DMS53 treated with DMSO at 0.1 percent for 48 hours (cell line): Measurements from ENCODE around the gene IL12B.

Source experiments
- DNase-seq: peaks from one replicate; lab custom pipeline; 2025; ENCODE audit not compliant: unreplicated experiment; lab: John Stamatoyannopoulos, UW

The IL12B gene

GRCh38 chr5:159333545-159333925, 3.2 kb upstream of the IL12B start:
- no peak for DNase-seq

DNA sequence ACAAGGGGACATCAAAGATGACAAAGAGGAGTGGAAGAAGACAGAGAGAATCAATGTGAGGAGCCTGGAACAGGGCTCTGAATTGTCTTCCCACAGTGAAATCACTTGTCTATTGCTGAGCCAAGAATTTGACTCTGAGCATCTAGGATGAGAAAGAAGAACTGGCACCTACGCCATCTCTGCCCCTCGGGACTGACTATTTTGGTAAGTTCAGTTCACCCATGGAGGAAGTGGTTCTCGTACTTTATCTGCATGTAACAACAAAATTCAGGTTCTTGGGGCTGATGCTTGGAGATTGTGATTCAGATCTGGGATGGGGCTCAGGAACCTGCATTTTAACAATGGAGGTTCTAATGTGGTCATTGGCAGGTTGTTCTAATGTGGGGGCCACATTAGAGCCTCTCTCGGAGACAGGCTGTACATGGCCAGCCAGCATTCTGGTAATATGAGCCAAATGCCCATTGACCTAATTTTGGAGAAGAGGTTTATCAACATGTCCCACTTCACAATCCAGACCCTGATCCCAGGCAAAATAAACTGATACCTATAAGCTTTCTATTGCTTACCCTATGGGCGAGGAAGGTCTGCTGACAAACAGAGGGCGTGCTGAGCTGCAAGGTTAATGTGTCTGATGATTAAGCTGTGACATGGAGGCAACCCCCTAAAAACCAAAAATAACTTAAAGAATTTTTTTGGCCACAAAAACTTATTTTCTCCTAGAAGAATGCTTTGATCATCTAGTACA, 2.7 kb upstream of the IL12B start:
- no peak for DNase-seq

DNA sequence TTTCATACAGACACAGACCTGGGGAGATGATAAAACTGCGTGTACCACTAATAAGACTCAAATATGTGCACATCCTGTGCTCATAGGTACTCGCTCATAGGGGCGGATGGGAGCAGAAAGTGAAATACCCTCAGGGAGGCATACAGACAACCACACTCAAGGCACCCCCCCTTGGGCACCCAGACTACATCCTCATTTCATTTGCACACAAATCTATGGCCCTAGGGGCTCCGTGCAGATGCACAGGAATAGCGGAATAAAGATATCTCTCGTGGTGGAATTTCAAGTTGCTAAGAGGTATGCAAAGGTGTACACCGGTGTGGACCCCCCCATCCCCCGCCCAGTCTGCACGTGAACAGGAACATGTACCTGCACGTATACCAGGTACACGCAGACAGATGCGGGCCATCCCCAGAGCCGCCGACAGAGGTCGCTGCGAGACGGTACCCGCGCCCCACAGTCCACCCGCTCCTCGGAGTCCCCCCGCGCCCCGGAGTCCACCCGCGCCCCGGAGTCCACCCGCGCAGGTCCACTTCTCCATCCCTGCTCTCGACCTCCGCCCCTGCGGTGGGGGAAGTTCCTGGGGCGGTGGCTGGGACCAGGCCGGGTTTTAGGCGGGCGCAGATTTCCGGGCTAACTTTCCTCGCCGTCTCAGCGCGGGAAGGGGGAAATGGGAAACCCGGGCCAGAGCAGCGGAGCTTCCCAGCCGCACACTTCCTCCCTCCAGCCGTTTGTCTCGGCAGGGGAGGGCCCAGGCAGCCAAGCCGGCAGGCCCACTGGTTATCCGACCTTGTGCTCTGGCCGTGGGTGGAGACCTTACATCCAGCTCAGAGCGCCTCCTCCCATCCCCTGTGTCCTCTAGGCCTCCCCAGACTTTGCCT, 1.0 kb upstream of the IL12B start:
- DNase-seq, result peak; percentile 38

- no peak for DNase-seq
Measured at GRCh38 chr5:159324986-159325385, 5.3 kb downstream of the IL12B start.

DNA sequence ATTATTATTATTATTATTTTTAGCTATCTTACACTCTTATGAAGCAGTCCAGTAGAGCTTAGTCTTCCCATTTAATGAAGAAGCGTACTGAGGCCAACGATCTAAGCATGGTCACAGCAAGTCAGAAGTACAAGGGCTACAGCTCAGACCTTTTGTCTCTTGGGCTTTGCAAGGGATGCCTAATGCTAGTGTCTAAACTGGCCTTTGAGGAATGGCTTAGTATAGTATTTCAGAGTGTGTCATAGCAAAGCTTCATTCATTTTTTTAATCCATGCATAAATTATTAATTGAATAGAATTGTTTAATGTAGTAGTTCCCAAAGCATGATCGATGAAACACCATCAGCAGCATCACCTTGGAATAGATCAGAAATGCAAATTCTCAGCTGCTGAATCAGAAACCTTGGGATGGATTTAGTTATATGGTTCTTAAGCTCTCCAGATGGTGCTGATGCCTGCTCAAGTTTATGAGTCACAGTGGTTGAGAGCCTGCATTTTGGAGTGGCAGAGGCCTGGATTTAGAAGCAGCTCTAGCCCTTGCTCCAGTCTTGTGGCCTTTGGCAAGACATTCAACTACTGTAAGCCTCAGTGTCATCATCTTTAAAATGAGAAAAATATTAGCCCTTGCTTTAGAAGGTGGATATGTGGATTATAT, 6.1 kb downstream of the IL12B start:
- no peak for DNase-seq

GRCh38 chr5:159322180-159322579, 8.1 kb downstream of the IL12B start:
- DNase-seq, result no peak

GRCh38 chr5:159319832-159320231, 10.5 kb downstream of the IL12B start:
- no peak for DNase-seq

- DNase-seq, result no peak
Measured at GRCh38 chr5:159319363-159319762, 10.9 kb downstream of the IL12B start.

DNA sequence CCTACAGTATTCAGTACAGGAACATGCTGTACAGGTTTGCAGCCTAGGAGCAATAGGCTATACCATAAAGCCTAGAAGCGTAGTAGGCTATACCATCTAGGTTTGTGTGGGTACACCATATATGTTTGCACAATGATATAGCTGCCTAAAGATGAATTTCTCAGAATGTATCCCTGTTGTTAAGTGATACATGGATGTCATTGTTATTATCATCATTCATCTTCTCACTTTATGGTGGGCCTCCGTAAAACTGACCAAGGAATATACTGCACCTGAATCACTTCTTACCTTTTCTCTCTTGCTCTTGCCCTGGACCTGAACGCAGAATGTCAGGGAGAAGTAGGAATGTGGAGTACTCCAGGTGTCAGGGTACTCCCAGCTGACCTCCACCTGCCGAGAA, 11.8 kb downstream of the IL12B start:
- no peak for DNase-seq

GRCh38 chr5:159317849-159318248, 12.4 kb downstream of the IL12B start:
- DNase-seq, result no peak

DNA sequence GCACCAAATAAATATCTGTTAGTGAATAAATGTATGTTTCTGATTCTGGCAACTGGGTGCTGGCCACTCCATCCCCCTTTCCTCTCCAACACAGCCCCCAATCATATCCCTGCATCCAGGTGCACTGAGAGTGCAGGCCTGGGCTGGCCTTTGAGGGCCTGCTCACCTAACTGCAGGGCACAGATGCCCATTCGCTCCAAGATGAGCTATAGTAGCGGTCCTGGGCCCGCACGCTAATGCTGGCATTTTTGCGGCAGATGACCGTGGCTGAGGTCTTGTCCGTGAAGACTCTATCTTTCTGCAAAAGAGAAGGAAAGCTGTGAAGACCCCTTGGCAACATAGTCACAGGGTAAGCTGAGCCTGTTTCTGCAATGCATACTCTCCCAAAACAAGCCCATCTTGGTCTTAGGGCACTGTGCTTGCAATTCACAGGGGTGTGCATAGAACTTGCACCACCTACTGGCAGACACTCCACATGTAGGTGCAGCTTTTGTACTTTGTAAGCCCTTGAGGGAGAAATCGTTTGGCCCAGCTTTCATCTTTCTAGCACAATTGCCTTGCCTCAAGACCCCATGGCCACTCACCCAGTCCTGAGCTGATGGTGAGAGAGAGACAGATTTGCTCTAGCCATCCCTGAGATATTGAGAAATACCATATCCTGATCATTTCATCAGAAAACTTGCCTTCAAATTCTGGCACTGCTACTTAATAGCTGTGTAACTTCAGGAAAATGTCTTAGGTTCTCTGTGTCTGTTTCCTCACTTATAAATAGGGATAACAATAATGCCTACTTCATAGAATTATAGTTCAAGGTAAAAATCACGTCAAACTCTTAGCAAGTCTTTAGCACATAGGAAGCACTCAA, 13.5 kb downstream of the IL12B start:
- DNase-seq, result peak; percentile 45

- no peak for DNase-seq
Measured at GRCh38 chr5:159313197-159313596, 17.1 kb downstream of the IL12B start.

- no peak for DNase-seq
Measured at GRCh38 chr5:159311063-159311462, 19.2 kb downstream of the IL12B start.

DNA sequence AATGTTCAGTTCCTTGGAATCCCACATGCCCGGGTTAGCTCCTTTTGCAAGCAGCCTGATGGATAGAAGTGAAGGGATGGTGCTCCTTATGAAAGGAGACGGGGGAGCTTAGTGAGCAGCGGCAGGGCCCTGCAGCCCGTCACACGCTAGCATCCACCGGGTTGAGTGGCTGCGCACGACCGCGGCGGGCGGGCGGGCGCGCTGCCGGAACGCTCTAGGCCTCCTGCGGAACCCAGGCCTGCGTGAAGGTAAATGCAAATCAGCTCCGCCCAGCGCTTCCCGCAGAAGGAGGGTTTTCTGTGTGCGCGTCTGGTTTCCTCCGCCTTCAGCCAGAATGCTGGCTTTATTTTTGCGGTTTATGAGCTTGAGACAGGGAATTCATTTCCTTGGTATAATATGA, 19.8 kb downstream of the IL12B start:
- peak; percentile 63 for DNase-seq

DNA sequence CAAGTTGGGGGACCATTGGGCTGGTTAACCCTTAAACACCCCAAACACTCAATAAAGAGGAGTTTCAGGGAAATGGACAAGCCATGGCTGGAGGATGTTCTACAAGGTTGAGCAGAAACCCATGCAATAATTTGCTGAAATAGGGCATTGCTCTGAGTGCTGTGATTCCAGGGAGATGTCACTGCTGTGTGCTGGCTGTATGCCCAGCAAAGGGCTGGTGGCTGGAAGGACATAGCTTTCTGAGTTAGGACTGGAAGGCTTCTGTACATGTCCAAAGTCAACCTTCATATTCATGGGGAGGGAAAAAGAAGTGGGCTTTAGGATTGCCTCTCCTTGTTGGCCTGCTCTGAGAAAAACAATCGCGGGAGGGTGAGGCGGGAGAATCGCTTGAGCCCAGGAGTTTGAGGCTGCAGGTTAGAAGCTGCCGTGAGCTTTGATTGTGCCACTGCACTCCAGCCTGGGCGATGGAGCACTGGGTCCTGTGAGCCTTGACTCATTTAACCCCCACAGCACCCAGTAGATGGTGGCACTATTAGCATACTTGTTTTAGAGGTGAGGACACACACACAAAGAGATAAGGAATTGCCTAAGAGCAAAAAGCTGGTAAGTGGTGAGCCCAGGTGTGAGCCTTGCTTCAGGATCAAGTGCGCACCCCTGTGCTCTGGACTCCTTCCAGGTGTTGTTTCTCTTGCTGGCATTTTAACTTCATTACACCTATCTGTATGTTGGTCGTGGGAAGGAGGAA, 20.4 kb downstream of the IL12B start:
- no peak for DNase-seq

DNA sequence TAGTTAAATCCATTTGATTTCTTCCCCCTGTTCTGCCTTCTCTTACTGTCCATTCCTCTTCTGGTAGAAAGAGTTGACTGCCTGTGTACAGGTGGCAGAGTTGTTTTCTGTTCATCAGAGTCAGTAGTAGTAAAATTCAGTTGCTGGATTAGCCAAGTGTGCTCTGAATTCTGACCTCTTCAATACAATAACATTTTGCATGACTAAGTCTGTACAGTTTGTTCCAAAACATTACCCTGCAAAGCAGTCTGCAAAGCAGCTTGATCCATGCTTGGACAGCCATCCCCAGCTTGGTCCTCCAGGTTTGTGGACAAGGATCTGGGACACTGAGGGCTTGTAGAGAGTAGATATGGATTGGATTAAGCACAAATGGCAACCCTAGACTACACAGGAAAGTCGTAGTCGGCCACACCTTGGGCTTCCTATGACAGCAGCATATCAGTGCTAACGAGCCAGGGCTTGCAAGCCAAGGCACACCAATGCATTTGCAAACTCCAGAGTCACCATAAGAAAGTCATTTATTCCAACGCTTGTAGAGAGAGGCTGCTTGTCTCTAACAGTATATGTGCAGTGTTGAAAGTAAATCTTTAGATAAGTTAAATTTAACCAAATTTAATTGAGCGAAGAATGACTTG, 25.2 kb downstream of the IL12B start:
- DNase-seq, result no peak

DNA sequence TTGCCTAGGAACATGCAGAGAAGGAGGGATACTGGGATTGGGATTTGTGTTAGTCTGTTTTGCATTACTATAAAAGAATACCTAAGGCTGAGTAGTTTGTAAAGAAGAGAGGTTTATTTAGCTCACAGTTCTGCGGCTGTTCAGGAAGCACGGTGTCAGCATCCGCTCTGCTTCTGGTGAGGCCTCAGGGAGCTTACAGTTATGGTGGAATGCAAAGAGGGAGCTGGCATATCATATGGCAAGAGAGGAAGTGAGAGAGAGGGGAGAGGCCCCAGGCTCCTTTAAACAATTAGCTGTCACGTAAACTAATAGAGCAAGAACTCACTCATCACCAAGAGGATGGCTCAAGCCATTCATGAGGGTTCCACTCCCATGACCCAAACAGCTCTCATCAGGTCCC, 27.0 kb downstream of the IL12B start:
- no peak for DNase-seq

GRCh38 chr5:159301929-159302860, 28.1 kb downstream of the IL12B start:
- DNase-seq, result peak; percentile 33

- DNase-seq, result no peak
Measured at GRCh38 chr5:159301466-159301865, 28.8 kb downstream of the IL12B start.
